Posterior cingulate gyrus (tissue), 11 donors: ENCODE measurements around the gene RNF128.
"Not testable (repeated sequence)": the region's sequence is repeated elsewhere in the genome, so short reads cannot be mapped to it uniquely, and the experiment has no call there.

ENCODE experiments used
- DNase-seq, 10 donors: peaks; one replicate each; pipeline versions ENCODE4 v3.0.0 to v3.0.0-alpha.2; 2020 to 2021; ENCODE audit warnings: mixed read lengths in 3 of 10
- intact Hi-C: fragments of 100-400 bp; cut with DNase I; formaldehyde crosslinking; loops from one replicate; pipeline ENCODE4 v1.15.1; 2023

Gene RNF128

GRCh38 chrX:106742805-106743204 is 16.3 kb downstream of the RNF128 start:
- intact Hi-C loops = no loop called here
- DNase-seq = no peak

- no peak for DNase-seq
- intact Hi-C loops = no loop called here
Measured at GRCh38 chrX:106748377-106748776, 21.9 kb downstream of the RNF128 start.

- DNase-seq = no peak
- intact Hi-C loops = no loop called here
Measured at GRCh38 chrX:106751407-106751806, 24.9 kb downstream of the RNF128 start.

GRCh38 chrX:106752101-106752678 is 25.7 kb downstream of the RNF128 start:
- intact Hi-C loops = no loop called here
- no peak for DNase-seq

GRCh38 chrX:106769288-106769687 is 42.8 kb downstream of the RNF128 start:
- DNase-seq, intact Hi-C loops: not testable (repeated sequence)

- DNase-seq = no peak
- intact Hi-C loops = no loop called here
Measured at GRCh38 chrX:106774981-106775380, 48.5 kb downstream of the RNF128 start.

GRCh38 chrX:106780264-106780663 is 53.8 kb downstream of the RNF128 start:
- intact Hi-C loops = no loop called here
- DNase-seq = no peak

GRCh38 chrX:106780664-106781377 is 54.3 kb downstream of the RNF128 start:
- no peak for DNase-seq
- intact Hi-C loops = no loop called here

GRCh38 chrX:106783716-106784115 is 57.2 kb downstream of the RNF128 start:
- intact Hi-C loops = no loop called here
- no peak for DNase-seq

GRCh38 chrX:106791495-106791894 is 65.0 kb downstream of the RNF128 start:
- intact Hi-C loops = loop anchor here (5.0 kb wide), 1 partner anchor 309 kb away; no protein-coding TSS in a partner anchor
- DNase-seq = no peak

GRCh38 chrX:106802063-106802387 is 75.5 kb downstream of the RNF128 start:
- DNase-seq = no peak
- intact Hi-C loops = no loop called here

GRCh38 chrX:106802388-106803275 is 76.1 kb downstream of the RNF128 start, which contains the start of gene TBC1D8B:
TSS of gene TBC1D8B (plus strand) at chrX:106802673. CDS start at chrX:106802854, 181 bp downstream.
- intact Hi-C loops = no loop called here
- DNase-seq = peak; percentile 38 to 94 (median 66)

- intact Hi-C loops = no loop called here
- peak in 1 of 10 donors; percentile 43 for DNase-seq
Measured at GRCh38 chrX:106811131-106811910, 84.8 kb downstream of the RNF128 start.

GRCh38 chrX:106812930-106813329 is 86.4 kb downstream of the RNF128 start:
- intact Hi-C loops, DNase-seq: not testable (repeated sequence)

- intact Hi-C loops, DNase-seq: not testable (repeated sequence)
Measured at GRCh38 chrX:106814093-106814492, 87.6 kb downstream of the RNF128 start.
